Ovary (tissue), 3 donors: ENCODE measurements around the gene CMIP.

Experiments used
- POLR2A ChIP-seq: fragments of 450-650 bp; IDR thresholded peaks from one replicate; pipeline ENCODE4 v1.6.1; 2017; ENCODE audit warnings: antibody characterized with exemption, mild to moderate bottlenecking, moderate library complexity
- TF ChIP-seq, protein P1 (sequence below), 3 donors: fragments of 450-650 bp in 2 of 3; fragments of 200-600 bp in 1 of 3; IDR thresholded peaks; one replicate each; pipeline versions ENCODE4 v1.5.1 to v1.8.0; 2016 to 2022; ENCODE audit warnings: antibody characterized with exemption in 3 of 3, mild to moderate bottlenecking in 1 of 3
- donor health status: DM: no; HTN: no; CAD: no.

DNA sequence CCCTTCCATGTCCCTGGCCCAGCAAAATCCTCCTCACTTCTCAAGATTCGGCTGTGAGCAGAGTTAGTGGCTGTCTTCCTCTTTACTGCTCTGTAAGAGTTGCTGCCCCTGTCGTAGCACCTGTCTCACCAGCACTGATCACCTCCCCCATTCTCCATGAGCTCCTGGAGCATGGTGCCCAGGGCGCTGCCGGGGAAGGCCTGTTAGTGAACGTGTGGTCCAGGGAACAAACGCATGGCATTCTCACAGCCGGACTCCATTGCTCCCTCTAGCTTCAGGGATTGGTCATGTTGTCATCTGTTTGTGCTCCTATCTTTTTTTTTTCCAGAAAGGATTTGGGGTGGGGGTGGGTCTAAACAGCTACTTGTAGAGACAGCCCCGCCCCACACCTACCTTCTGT, 141.2 kb downstream of the CMIP start:
- TF ChIP-seq POLR2A: no peak
- TF ChIP-seq, protein P1, sequence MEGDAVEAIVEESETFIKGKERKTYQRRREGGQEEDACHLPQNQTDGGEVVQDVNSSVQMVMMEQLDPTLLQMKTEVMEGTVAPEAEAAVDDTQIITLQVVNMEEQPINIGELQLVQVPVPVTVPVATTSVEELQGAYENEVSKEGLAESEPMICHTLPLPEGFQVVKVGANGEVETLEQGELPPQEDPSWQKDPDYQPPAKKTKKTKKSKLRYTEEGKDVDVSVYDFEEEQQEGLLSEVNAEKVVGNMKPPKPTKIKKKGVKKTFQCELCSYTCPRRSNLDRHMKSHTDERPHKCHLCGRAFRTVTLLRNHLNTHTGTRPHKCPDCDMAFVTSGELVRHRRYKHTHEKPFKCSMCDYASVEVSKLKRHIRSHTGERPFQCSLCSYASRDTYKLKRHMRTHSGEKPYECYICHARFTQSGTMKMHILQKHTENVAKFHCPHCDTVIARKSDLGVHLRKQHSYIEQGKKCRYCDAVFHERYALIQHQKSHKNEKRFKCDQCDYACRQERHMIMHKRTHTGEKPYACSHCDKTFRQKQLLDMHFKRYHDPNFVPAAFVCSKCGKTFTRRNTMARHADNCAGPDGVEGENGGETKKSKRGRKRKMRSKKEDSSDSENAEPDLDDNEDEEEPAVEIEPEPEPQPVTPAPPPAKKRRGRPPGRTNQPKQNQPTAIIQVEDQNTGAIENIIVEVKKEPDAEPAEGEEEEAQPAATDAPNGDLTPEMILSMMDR (IDR thresholded peaks at IDR 0.05): no peak
